Neuronal stem cell (in vitro differentiated cells): Measurements from ENCODE around the gene MAB21L3.

Source experiments
- DNase-seq: peaks from one replicate; pipeline ENCODE4 v3.0.0-alpha.2; 2013; ENCODE audit warnings: low spot score
- H2AFZ ChIP-seq: one replicate; pipeline ENCODE4 v1.6.1; 2013; ENCODE audit warnings: mild to moderate bottlenecking, low read length, inconsistent platforms
- H2AK5ac ChIP-seq: 2 replicates; pipeline ENCODE4 v1.6.1; 2013; ENCODE audit warnings: low read depth, mild to moderate bottlenecking, inconsistent platforms, low read length, moderate library complexity, mixed read lengths
- H2BK120ac ChIP-seq: 2 replicates; pipeline ENCODE4 v1.6.1; 2013; ENCODE audit warnings: low read depth, mild to moderate bottlenecking, inconsistent platforms, low read length, moderate library complexity, mixed read lengths
- H2BK12ac ChIP-seq: one replicate; pipeline ENCODE4 v1.6.1; 2013; ENCODE audit warnings: low read length, inconsistent platforms
- H2BK15ac ChIP-seq: 2 replicates; pipeline ENCODE4 v1.6.1; 2013; ENCODE audit warnings: mild to moderate bottlenecking, low read length, inconsistent platforms, mixed read lengths
- H2BK5ac ChIP-seq: one replicate; pipeline ENCODE4 v1.6.1; 2013; ENCODE audit warnings: inconsistent platforms, mild to moderate bottlenecking, low read length, moderate library complexity
- H3K14ac ChIP-seq: one replicate; pipeline ENCODE4 v1.6.1; 2013; ENCODE audit warnings: low read length, inconsistent platforms
- H3K18ac ChIP-seq: 2 replicates; pipeline ENCODE4 v1.6.1; 2013; ENCODE audit warnings: low read length, inconsistent platforms
- H3K23ac ChIP-seq: 2 replicates; pipeline ENCODE4 v1.6.1; 2013; ENCODE audit warnings: low read depth, mild to moderate bottlenecking, mixed read lengths, low read length, inconsistent platforms; ENCODE audit not compliant: poor library complexity
- H3K27ac ChIP-seq: replicated peaks from 3 replicates; pipeline ENCODE4 v1.5.1; 2013; ENCODE audit warnings: low read length, inconsistent platforms
- H3K27me3 ChIP-seq, 3 experiments: 2 replicates each; pipeline ENCODE4 v1.6.1; 2013; ENCODE audit warnings: low read length in 3 of 3, mild to moderate bottlenecking in 2 of 3, inconsistent platforms in 1 of 3, low read depth in 1 of 3, mixed read lengths in 1 of 3, moderate library complexity in 1 of 3; ENCODE audit not compliant: control insufficient read depth in 3 of 3, insufficient read depth in 3 of 3
- H3K36me3 ChIP-seq, 2 donors: replicated peaks in 1 of 2; 2 replicates each; pipeline ENCODE4 v1.6.1; 2013; ENCODE audit warnings: low read length in 2 of 2; ENCODE audit not compliant: control insufficient read depth in 2 of 2, insufficient read depth in 2 of 2
- H3K4ac ChIP-seq: 2 replicates; pipeline ENCODE4 v1.6.1; 2013; ENCODE audit warnings: inconsistent platforms, mild to moderate bottlenecking, low read length, moderate library complexity
- H3K4me1 ChIP-seq, 2 donors: 1 replicate in 1 of 2; 2 replicates in 1 of 2; pipeline ENCODE4 v1.6.1; 2013; ENCODE audit warnings: low read length in 2 of 2, low read depth in 1 of 2; ENCODE audit not compliant: control insufficient read depth in 2 of 2, insufficient read depth in 1 of 2
- H3K4me2 ChIP-seq: one replicate; pipeline ENCODE4 v1.6.1; 2013; ENCODE audit warnings: mild to moderate bottlenecking, low read length, inconsistent platforms; ENCODE audit not compliant: insufficient read depth, poor library complexity, severe bottlenecking
- H3K4me3 ChIP-seq, 2 donors: 2 replicates each; pipeline ENCODE4 v1.5.1; 2013; ENCODE audit warnings: low read length in 2 of 2, mild to moderate bottlenecking in 2 of 2, inconsistent platforms in 1 of 2, moderate library complexity in 1 of 2
- H3K79me1 ChIP-seq: one replicate; pipeline ENCODE4 v1.6.1; 2013; ENCODE audit warnings: low read depth, mild to moderate bottlenecking, inconsistent platforms, low read length, moderate library complexity
- H3K9ac ChIP-seq: one replicate; pipeline ENCODE4 v1.6.1; 2013; ENCODE audit warnings: mild to moderate bottlenecking, low read depth, low read length, inconsistent platforms; ENCODE audit not compliant: poor library complexity
- H3K9me3 ChIP-seq, 2 donors: replicated peaks in 1 of 2; 2 replicates each; pipeline versions ENCODE3 to v1.6.1; 2013; ENCODE audit warnings: low read length in 2 of 2, mild to moderate bottlenecking in 2 of 2, inconsistent platforms in 1 of 2, low read depth in 1 of 2, mixed read lengths in 1 of 2, moderate library complexity in 1 of 2; ENCODE audit not compliant: control insufficient read depth in 2 of 2, insufficient read depth in 1 of 2
- H4K8ac ChIP-seq: one replicate; pipeline ENCODE4 v1.6.1; 2013; ENCODE audit warnings: low read depth, mild to moderate bottlenecking, inconsistent platforms, low read length, moderate library complexity
- H4K91ac ChIP-seq: one replicate; pipeline ENCODE4 v1.6.1; 2013; ENCODE audit warnings: low read length, low read depth, mild to moderate bottlenecking, inconsistent platforms; ENCODE audit not compliant: poor library complexity
- WGBS, 2 donors: extraction: QIAGEN DNeasy Blood & Tissue Kit; methylation state at CpG; one replicate each; pipeline ENCODE4 v1.1.7; 2013; ENCODE audit warnings: missing lambda C conversion rate in 2 of 2, mixed read lengths in 1 of 2; ENCODE audit not compliant: insufficient read length in 2 of 2, insufficient replicate concordance in 1 of 2; ENCODE audit errors: extremely low coverage in 2 of 2; 5-methylcytosine and 5-hydroxymethylcytosine counted together

Gene MAB21L3

GRCh38 chr1:116122955-116123757 lies 12.0 kb downstream of the MAB21L3 start:
- no peaks in the 10 kb centered on the region for H3K36me3 ChIP-seq
- no peak overlapping the region for H4K8ac ChIP-seq
- H3K27me3 ChIP-seq: no peaks in the 10 kb centered on the region
- H3K18ac ChIP-seq: no peak overlapping the region
- H2BK120ac ChIP-seq: no peak overlapping the region
- H3K79me1 ChIP-seq: no peaks in the 10 kb centered on the region
- no peak overlapping the region for H4K91ac ChIP-seq
- no peaks in the 10 kb centered on the region for H3K9me3 ChIP-seq
- no peak overlapping the region for H2BK12ac ChIP-seq
- H3K4me3 ChIP-seq: no peak overlapping the region
- no peak overlapping the region for H3K4ac ChIP-seq
- no peak overlapping the region for H3K4me2 ChIP-seq
- H2BK15ac ChIP-seq: no peak overlapping the region
- H3K23ac ChIP-seq: no peak overlapping the region
- H2AK5ac ChIP-seq: no peak overlapping the region
- no peak overlapping the region for H3K9ac ChIP-seq
- H3K14ac ChIP-seq: no peak overlapping the region
- H2BK5ac ChIP-seq: no peak overlapping the region
- no peaks in the 10 kb centered on the region for H3K4me1 ChIP-seq
- no CpG with 5 or more reads among the region's 8 CpGs for WGBS, 2 donors
- H3K27ac ChIP-seq: no peak overlapping the region
- no peak overlapping the region for H2AFZ ChIP-seq
- DNase-seq: no peak

- no peak overlapping the region for H3K27ac ChIP-seq
- no peak overlapping the region for H2AK5ac ChIP-seq
- H3K4me2 ChIP-seq: no peak overlapping the region
- H3K27me3 ChIP-seq: no peaks in the 10 kb centered on the region
- no peak overlapping the region for H3K18ac ChIP-seq
- no peak overlapping the region for H2BK5ac ChIP-seq
- H3K36me3 ChIP-seq: no peaks in the 10 kb centered on the region
- no peak overlapping the region for H3K4ac ChIP-seq
- H2BK12ac ChIP-seq: no peak overlapping the region
- no peak for DNase-seq
- H2BK15ac ChIP-seq: no peak overlapping the region
- H4K8ac ChIP-seq: no peak overlapping the region
- H3K4me3 ChIP-seq: no peak overlapping the region
- no peak overlapping the region for H2AFZ ChIP-seq
- peak overlapping the region; percentile 25 for H3K14ac ChIP-seq
- WGBS, 2 donors: no CpG with 5 or more reads among the region's 14 CpGs
- H3K23ac ChIP-seq: no peak overlapping the region
- H3K4me1 ChIP-seq: no peaks in the 10 kb centered on the region
- H4K91ac ChIP-seq: no peak overlapping the region
- no peak overlapping the region for H2BK120ac ChIP-seq
- no peak overlapping the region for H3K9ac ChIP-seq
- no peaks in the 10 kb centered on the region for H3K79me1 ChIP-seq
- no peaks in the 10 kb centered on the region for H3K9me3 ChIP-seq
Observed at GRCh38 chr1:116123837-116124533, 12.8 kb downstream of the MAB21L3 start.

GRCh38 chr1:116125758-116126157 lies 14.6 kb downstream of the MAB21L3 start:
- H2AFZ ChIP-seq: no peak overlapping the region
- H4K8ac ChIP-seq: no peak overlapping the region
- H3K9me3 ChIP-seq: no peaks in the 10 kb centered on the region
- no peaks in the 10 kb centered on the region for H3K79me1 ChIP-seq
- H2BK12ac ChIP-seq: no peak overlapping the region
- no peak overlapping the region for H3K27ac ChIP-seq
- H3K9ac ChIP-seq: no peak overlapping the region
- no peaks in the 10 kb centered on the region for H3K4me1 ChIP-seq
- no peak overlapping the region for H3K23ac ChIP-seq
- DNase-seq: no peak
- no peak overlapping the region for H3K4me2 ChIP-seq
- no peaks in the 10 kb centered on the region for H3K36me3 ChIP-seq
- no peak overlapping the region for H2BK15ac ChIP-seq
- no peak overlapping the region for H2AK5ac ChIP-seq
- no CpG with 5 or more reads among the region's 5 CpGs for WGBS, 2 donors
- H3K4ac ChIP-seq: no peak overlapping the region
- no peak overlapping the region for H2BK120ac ChIP-seq
- H2BK5ac ChIP-seq: no peak overlapping the region
- H4K91ac ChIP-seq: no peak overlapping the region
- no peak overlapping the region for H3K4me3 ChIP-seq
- H3K18ac ChIP-seq: no peak overlapping the region
- no peak overlapping the region for H3K14ac ChIP-seq
- H3K27me3 ChIP-seq: no peaks in the 10 kb centered on the region

GRCh38 chr1:116126281-116126680 lies 15.1 kb downstream of the MAB21L3 start:
- no peak overlapping the region for H3K27ac ChIP-seq
- H2BK5ac ChIP-seq: no peak overlapping the region
- H3K4ac ChIP-seq: no peak overlapping the region
- H2AFZ ChIP-seq: no peak overlapping the region
- no peak overlapping the region for H4K91ac ChIP-seq
- no peaks in the 10 kb centered on the region for H3K27me3 ChIP-seq
- H3K4me2 ChIP-seq: no peak overlapping the region
- DNase-seq: no peak
- no CpG with 5 or more reads among the region's 4 CpGs for WGBS, 2 donors
- H3K79me1 ChIP-seq: no peaks in the 10 kb centered on the region
- no peak overlapping the region for H3K9ac ChIP-seq
- H2AK5ac ChIP-seq: no peak overlapping the region
- no peak overlapping the region for H3K18ac ChIP-seq
- H3K4me1 ChIP-seq: no peaks in the 10 kb centered on the region
- no peak overlapping the region for H4K8ac ChIP-seq
- no peak overlapping the region for H2BK12ac ChIP-seq
- H2BK15ac ChIP-seq: no peak overlapping the region
- no peak overlapping the region for H2BK120ac ChIP-seq
- H3K4me3 ChIP-seq: no peak overlapping the region
- H3K14ac ChIP-seq: no peak overlapping the region
- H3K23ac ChIP-seq: no peak overlapping the region
- H3K36me3 ChIP-seq: no peaks in the 10 kb centered on the region
- no peaks in the 10 kb centered on the region for H3K9me3 ChIP-seq
